Breast epithelium (tissue), 3 donors: ENCODE measurements around the gene CLK3.

Experiments used
- POLR2A ChIP-seq: fragments of 450-650 bp; IDR thresholded peaks from one replicate; pipeline ENCODE4 v1.6.1; 2016; ENCODE audit warnings: antibody characterized with exemption, mild to moderate bottlenecking, moderate library complexity
- TF ChIP-seq, protein P1 (sequence below), 3 donors: fragments of 450-650 bp; IDR thresholded peaks; one replicate each; pipeline ENCODE4 v1.5.1; 2016 to 2017; ENCODE audit warnings: antibody characterized with exemption in 3 of 3, mild to moderate bottlenecking in 3 of 3, moderate library complexity in 3 of 3

DNA sequence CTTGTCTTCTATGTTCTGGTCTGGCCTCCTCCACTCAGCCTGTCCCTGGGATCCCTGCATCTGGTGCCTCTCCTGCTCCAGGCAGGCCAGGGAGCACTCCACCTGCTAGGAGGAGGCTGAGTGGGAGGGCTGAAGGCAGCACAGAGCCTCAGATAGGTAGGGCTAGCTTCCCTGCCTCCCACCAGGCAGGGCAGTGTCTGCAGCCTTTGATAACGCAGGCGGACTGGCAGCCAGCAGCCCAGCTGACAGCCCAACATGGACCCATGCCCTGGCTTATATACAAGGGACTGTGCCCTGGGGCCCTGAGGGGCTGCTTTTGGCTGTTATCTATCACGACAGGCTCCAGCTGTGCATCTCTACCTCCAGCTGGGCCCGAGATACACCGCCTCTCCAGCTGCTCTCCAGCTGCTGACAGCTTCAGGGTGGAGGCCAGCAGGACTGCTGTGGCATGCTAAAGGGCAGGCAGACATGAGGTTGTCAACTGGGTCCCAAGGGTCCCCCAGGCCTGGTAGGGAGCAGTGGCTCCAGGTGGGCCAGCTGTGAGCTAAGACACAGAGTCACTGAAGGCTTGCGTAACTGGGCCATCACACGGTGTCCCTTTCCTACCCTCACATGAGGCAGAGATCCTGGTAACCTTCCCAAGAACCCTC lies 5.2 kb upstream of the CLK3 start:
- TF ChIP-seq, protein P1, sequence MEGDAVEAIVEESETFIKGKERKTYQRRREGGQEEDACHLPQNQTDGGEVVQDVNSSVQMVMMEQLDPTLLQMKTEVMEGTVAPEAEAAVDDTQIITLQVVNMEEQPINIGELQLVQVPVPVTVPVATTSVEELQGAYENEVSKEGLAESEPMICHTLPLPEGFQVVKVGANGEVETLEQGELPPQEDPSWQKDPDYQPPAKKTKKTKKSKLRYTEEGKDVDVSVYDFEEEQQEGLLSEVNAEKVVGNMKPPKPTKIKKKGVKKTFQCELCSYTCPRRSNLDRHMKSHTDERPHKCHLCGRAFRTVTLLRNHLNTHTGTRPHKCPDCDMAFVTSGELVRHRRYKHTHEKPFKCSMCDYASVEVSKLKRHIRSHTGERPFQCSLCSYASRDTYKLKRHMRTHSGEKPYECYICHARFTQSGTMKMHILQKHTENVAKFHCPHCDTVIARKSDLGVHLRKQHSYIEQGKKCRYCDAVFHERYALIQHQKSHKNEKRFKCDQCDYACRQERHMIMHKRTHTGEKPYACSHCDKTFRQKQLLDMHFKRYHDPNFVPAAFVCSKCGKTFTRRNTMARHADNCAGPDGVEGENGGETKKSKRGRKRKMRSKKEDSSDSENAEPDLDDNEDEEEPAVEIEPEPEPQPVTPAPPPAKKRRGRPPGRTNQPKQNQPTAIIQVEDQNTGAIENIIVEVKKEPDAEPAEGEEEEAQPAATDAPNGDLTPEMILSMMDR (IDR thresholded peaks at IDR 0.05): no peak
- no peak for TF ChIP-seq POLR2A
